OCI-LY1 (cell line): ENCODE measurements around the gene MBD5.

Experiments used
- H2AFZ ChIP-seq: fragments of 200-600 bp; sonication (generic), shearing (Covaris generic); 2 replicates; pipeline ENCODE4 v1.6.0; 2014; ENCODE audit warnings: antibody characterized with exemption, mild to moderate bottlenecking, low read length
- H3F3A ChIP-seq: fragments of 200-600 bp; sonication (generic), shearing (Covaris generic); 2 replicates; pipeline ENCODE4 v1.6.0; 2014; ENCODE audit warnings: mild to moderate bottlenecking, antibody characterized with exemption, low read length, moderate library complexity; ENCODE audit not compliant: insufficient read depth
- H3K27ac ChIP-seq: fragments of 200-600 bp; sonication (generic); 2 replicates; pipeline ENCODE4 v1.5.1; 2014; ENCODE audit warnings: low read length, mixed run types, mild to moderate bottlenecking, low read depth; ENCODE audit not compliant: poor library complexity, severe bottlenecking
- H3K27me3 ChIP-seq: fragments of 200-600 bp; sonication (generic); 2 replicates; pipeline ENCODE4 v1.6.0; 2014; ENCODE audit warnings: antibody characterized with exemption, mild to moderate bottlenecking, low read length, moderate library complexity; ENCODE audit not compliant: insufficient read depth
- H3K36me3 ChIP-seq: fragments of 200-600 bp; sonication (generic); 2 replicates; pipeline ENCODE4 v1.6.1; 2014; ENCODE audit warnings: mild to moderate bottlenecking, antibody characterized with exemption, low read length, moderate library complexity, mixed read lengths; ENCODE audit not compliant: insufficient read depth
- H3K4me1 ChIP-seq: fragments of 200-600 bp; sonication (generic); 2 replicates; pipeline ENCODE4 v1.5.1; 2014; ENCODE audit warnings: mild to moderate bottlenecking, low read length, moderate library complexity; ENCODE audit not compliant: insufficient read depth, severe bottlenecking
- H3K4me2 ChIP-seq: fragments of 200-600 bp; sonication (generic), shearing (Covaris generic); 2 replicates; pipeline ENCODE4 v1.6.1; 2014; ENCODE audit warnings: low read length
- H3K4me3 ChIP-seq: fragments of 200-600 bp; sonication (generic); 2 replicates; pipeline ENCODE4 v1.5.1; 2014; ENCODE audit warnings: low read length, low read depth, mild to moderate bottlenecking, mixed read lengths; ENCODE audit not compliant: poor library complexity, severe bottlenecking
- H3K79me2 ChIP-seq: fragments of 200-600 bp; shearing (Covaris generic); 2 replicates; pipeline ENCODE4 v1.6.1; 2016; ENCODE audit warnings: mixed run types, low read length, mixed read lengths; ENCODE audit not compliant: insufficient read depth
- H3K9ac ChIP-seq: fragments of 200-600 bp; sonication (generic), shearing (Covaris generic); 2 replicates; pipeline ENCODE4 v1.6.1; 2014; ENCODE audit warnings: mild to moderate bottlenecking, low read length, mixed read lengths
- H3K9me2 ChIP-seq: fragments of 200-600 bp; sonication (generic), shearing (Covaris generic); 2 replicates; pipeline ENCODE4 v1.6.1; 2014; ENCODE audit warnings: low read depth, mild to moderate bottlenecking, low read length, mixed read lengths
- H3K9me3 ChIP-seq: fragments of 200-600 bp; shearing (Covaris generic); 2 replicates; pipeline ENCODE4 v1.6.1; 2014; ENCODE audit warnings: low read length, mixed read lengths
- H4K20me1 ChIP-seq: fragments of 200-600 bp; sonication (generic), shearing (Covaris generic); 2 replicates; pipeline ENCODE4 v1.6.0; 2016; ENCODE audit warnings: mild to moderate bottlenecking, low read length; ENCODE audit not compliant: insufficient read depth
- EZH2 ChIP-seq: fragments of 200-600 bp; sonication (generic), shearing (Covaris generic); IDR thresholded peaks from 2 replicates; pipeline ENCODE4 v1.8.0; 2017; ENCODE audit warnings: borderline replicate concordance, mixed run types, mild to moderate bottlenecking, antibody characterized with exemption, low read length, moderate library complexity, mixed read lengths
- TF ChIP-seq, protein P1 (sequence below): fragments of 200-600 bp; sonication (generic), shearing (Covaris generic); IDR thresholded peaks from 2 replicates; pipeline ENCODE4 v1.5.1; 2017; ENCODE audit warnings: mild to moderate bottlenecking, antibody characterized with exemption, low read length, moderate library complexity, mixed read lengths

MBD5 gene

DNA sequence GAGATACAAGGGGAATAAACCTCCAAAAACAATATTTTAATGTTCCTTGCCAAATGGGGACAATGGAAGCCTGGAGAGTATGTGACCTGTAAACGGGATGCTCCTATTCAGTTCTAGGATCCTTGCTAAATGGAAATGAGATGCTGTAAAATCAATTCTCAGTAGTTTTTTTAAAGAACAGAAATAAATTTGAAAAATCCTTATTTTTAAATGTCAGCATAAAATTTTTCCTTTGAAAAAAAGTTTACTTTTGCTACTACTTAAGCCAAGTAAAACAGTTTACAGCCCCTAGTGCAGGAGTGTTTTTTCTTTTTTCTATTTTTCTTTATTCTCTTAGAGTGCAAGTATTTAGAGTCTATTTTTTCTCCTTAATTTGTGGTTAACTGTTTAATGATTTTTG is 158.8 kb downstream of the MBD5 start:
- H3K36me3 ChIP-seq = peaks cover 7% of the 10 kb centered on the region; the same call in 1 of the 2 replicates
- no peak overlapping the region for H2AFZ ChIP-seq
- no peak for TF ChIP-seq EZH2
- TF ChIP-seq, protein P1, sequence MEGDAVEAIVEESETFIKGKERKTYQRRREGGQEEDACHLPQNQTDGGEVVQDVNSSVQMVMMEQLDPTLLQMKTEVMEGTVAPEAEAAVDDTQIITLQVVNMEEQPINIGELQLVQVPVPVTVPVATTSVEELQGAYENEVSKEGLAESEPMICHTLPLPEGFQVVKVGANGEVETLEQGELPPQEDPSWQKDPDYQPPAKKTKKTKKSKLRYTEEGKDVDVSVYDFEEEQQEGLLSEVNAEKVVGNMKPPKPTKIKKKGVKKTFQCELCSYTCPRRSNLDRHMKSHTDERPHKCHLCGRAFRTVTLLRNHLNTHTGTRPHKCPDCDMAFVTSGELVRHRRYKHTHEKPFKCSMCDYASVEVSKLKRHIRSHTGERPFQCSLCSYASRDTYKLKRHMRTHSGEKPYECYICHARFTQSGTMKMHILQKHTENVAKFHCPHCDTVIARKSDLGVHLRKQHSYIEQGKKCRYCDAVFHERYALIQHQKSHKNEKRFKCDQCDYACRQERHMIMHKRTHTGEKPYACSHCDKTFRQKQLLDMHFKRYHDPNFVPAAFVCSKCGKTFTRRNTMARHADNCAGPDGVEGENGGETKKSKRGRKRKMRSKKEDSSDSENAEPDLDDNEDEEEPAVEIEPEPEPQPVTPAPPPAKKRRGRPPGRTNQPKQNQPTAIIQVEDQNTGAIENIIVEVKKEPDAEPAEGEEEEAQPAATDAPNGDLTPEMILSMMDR = no peak
- H3K4me2 ChIP-seq = no peak overlapping the region
- no peaks in the 10 kb centered on the region for H3K9me3 ChIP-seq
- no peaks in the 10 kb centered on the region for H3K27me3 ChIP-seq
- H4K20me1 ChIP-seq = no peaks in the 10 kb centered on the region
- no peak overlapping the region for H3K9ac ChIP-seq
- no peak overlapping the region for H3K27ac ChIP-seq
- H3K79me2 ChIP-seq = no peaks in the 10 kb centered on the region
- no peaks in the 10 kb centered on the region for H3K9me2 ChIP-seq
- no peaks in the 10 kb centered on the region for H3K4me1 ChIP-seq
- no peaks in the 10 kb centered on the region for H3F3A ChIP-seq
- no peak overlapping the region for H3K4me3 ChIP-seq

DNA sequence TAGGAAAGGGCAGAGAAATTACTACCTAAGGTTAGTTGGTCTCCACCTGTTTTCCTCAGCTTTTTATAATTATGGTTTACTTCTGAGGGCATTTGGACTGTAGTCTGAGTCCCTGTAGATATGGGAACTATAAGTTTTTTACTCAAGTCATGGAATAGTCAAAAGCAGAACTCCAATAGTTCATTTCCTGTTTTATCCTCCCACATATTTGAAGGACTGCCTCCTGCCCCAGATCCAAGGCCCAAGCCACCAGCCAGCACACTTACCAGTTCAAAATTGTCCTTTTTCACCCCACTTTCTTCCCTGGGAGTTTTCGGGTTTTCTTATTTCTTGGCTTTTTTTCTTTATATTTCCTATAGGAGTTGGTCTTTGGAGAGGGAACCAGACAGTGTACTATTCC is 164.1 kb downstream of the MBD5 start:
- Histone ChIP-seq H3K4me2 (no peak overlapping the region), H3K9ac (no peak overlapping the region), H3K27ac (no peak overlapping the region), H4K20me1 (no peaks in the 10 kb centered on the region), H3K27me3 (no peaks in the 10 kb centered on the region), H3K79me2 (no peaks in the 10 kb centered on the region), H3K4me3 (no peak overlapping the region), H2AFZ (no peak overlapping the region), H3K9me3 (no peaks in the 10 kb centered on the region), H3F3A (no peaks in the 10 kb centered on the region), H3K36me3 (peaks cover 8% of the 10 kb centered on the region; the same call in 1 of the 2 replicates), H3K4me1 (no peaks in the 10 kb centered on the region), H3K9me2 (no peaks in the 10 kb centered on the region)
- TF ChIP-seq EZH2 = no peak
- TF ChIP-seq, protein P1 = no peak

DNA sequence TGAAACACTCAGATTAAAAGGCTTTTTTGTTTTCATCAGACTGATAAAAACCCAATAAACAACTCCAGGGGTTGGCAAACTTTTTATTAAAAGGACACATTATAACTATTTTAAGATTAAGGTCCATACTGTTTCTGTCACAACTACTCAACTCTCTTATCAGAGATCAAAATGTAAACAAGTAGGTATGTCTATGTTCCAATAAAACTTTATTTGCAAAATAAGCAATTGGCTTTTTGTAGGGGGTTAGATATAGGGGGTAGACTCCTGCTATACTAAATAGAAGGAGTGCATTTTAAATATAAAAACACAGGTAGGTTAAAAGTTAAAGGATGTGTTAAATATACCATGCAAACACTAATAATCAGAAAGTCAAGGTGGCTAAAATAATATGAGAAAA is 174.0 kb downstream of the MBD5 start:
- no peak overlapping the region for H2AFZ ChIP-seq
- H3K27ac ChIP-seq = no peak overlapping the region
- H3K4me2 ChIP-seq = no peak overlapping the region
- H4K20me1 ChIP-seq = no peaks in the 10 kb centered on the region
- no peaks in the 10 kb centered on the region for H3K36me3 ChIP-seq
- no peaks in the 10 kb centered on the region for H3K9me3 ChIP-seq
- TF ChIP-seq EZH2 = no peak
- TF ChIP-seq, protein P1 = no peak
- no peaks in the 10 kb centered on the region for H3K27me3 ChIP-seq
- H3F3A ChIP-seq = no peaks in the 10 kb centered on the region
- H3K79me2 ChIP-seq = no peaks in the 10 kb centered on the region
- H3K4me1 ChIP-seq = no peaks in the 10 kb centered on the region
- no peak overlapping the region for H3K4me3 ChIP-seq
- H3K9ac ChIP-seq = no peak overlapping the region
- H3K9me2 ChIP-seq = no peaks in the 10 kb centered on the region
